ENCODE measurements around the gene WNK2. TPM values are rescaled to one million over a fixed set of nuclear protein-coding genes. Genes with fewer than 3 reads are reported as not detected.
A peak's percentile ranks its signal among the peaks of the same experiment; 100 is the strongest.
"Not testable (repeated sequence)": the region's sequence is repeated elsewhere in the genome, so short reads cannot be mapped to it uniquely, and the experiment has no call there.

The WNK2 gene
- total RNA-seq, 4 donors from 2014 or later: 18.6 to 89.9 (median 40.8) TPM

GRCh38 chr9:93247099-93247865, 63.3 kb downstream of the WNK2 start:
- no peak overlapping the region for H3K4me3 ChIP-seq
- H3K4me1 ChIP-seq: peaks cover 15 to 43% (median 19%) of the 10 kb centered on the region in 4 donors
- H3K9me3 ChIP-seq: no peaks in the 10 kb centered on the region
- TF ChIP-seq POLR2AphosphoS5 (IDR thresholded peaks at IDR 0.05) (no peak), POLR2A (IDR thresholded peaks at IDR 0.05; ENCODE audit: low read depth) (no peak), CTCF (IDR thresholded peaks at IDR 0.05) (no peak), EP300 (IDR thresholded peaks at IDR 0.05) (no peak)
- intact Hi-C loops (cut with DNase I): no loop called here
- H3K27ac ChIP-seq (replicated peaks in 1 of 4): peak overlapping the region in 2 of 4 donors; percentile 35 to 55
- DNase-seq (ENCODE audit: extremely low spot score): no peak
- 94% methylated on average over 26 of the region's 36 CpGs for WGBS
- peaks cover 0 to 18% (median 8%) of the 10 kb centered on the region in 4 donors for H3K36me3 ChIP-seq
- no peaks in the 10 kb centered on the region for H3K27me3 ChIP-seq

DNA sequence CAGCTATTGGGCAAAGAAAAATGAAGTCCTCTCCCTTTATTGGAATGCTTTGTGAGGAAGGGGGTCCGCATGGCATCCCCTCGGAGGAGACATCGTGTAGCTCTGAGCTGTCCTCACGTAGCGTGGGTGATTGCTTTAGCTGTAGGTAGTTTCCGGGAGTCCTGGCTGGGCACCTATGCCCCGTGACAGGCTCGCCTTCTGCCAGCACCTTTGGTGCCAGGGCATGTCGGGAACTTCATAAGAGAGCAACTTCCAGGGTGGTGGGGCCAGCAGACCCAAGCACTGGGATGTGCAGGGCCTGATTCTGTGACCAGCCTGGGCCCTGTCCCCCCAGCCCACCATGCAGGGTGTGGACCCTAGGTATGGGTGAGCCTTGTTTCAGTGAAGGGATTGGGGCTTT, 64.0 kb downstream of the WNK2 start:
- no peaks in the 10 kb centered on the region for H3K9me3 ChIP-seq
- H3K27me3 ChIP-seq: no peaks in the 10 kb centered on the region
- H3K27ac ChIP-seq (replicated peaks in 1 of 4): peak overlapping the region in 2 of 4 donors; percentile 35 to 55
- WGBS: 98% methylated on average over 7 of the region's 9 CpGs
- no peak overlapping the region for H3K4me3 ChIP-seq
- peaks cover 15 to 48% (median 22%) of the 10 kb centered on the region in 4 donors for H3K4me1 ChIP-seq
- TF ChIP-seq CTCF (IDR thresholded peaks at IDR 0.05) (no peak), EP300 (IDR thresholded peaks at IDR 0.05) (no peak), POLR2AphosphoS5 (IDR thresholded peaks at IDR 0.05) (no peak), POLR2A (IDR thresholded peaks at IDR 0.05; ENCODE audit: low read depth) (no peak)
- intact Hi-C loops (cut with DNase I): no loop called here
- peaks cover 0 to 17% (median 6%) of the 10 kb centered on the region in 4 donors for H3K36me3 ChIP-seq
- no peak for DNase-seq (ENCODE audit: extremely low spot score)

GRCh38 chr9:93248386-93249040, 64.6 kb downstream of the WNK2 start:
- no peaks in the 10 kb centered on the region for H3K27me3 ChIP-seq
- peaks cover 15 to 49% (median 22%) of the 10 kb centered on the region in 4 donors for H3K4me1 ChIP-seq
- 48% methylated on average over 3 of the region's 3 CpGs for whole genome bisulfite sequencing
- no peaks in the 10 kb centered on the region for H3K9me3 ChIP-seq
- no peak for TF ChIP-seq EP300 (IDR thresholded peaks at IDR 0.05)
- peak in 1 of 2 donors; percentile 18 for TF ChIP-seq POLR2AphosphoS5 (IDR thresholded peaks at IDR 0.05)
- no peak overlapping the region for H3K4me3 ChIP-seq
- intact Hi-C loops (cut with DNase I): no loop called here
- DNase-seq (ENCODE audit: extremely low spot score): no peak
- peaks cover 0 to 14% (median 6%) of the 10 kb centered on the region in 4 donors for H3K36me3 ChIP-seq
- peak overlapping the region in 2 of 4 donors; percentile 35 to 55 for H3K27ac ChIP-seq (replicated peaks in 1 of 4)

- Histone ChIP-seq H3K27me3 (no peaks in the 10 kb centered on the region), H3K9me3 (no peaks in the 10 kb centered on the region), H3K36me3 (peaks cover 0 to 24% (median 7%) of the 10 kb centered on the region in 4 donors), H3K27ac (replicated peaks in 1 of 4) (no peak overlapping the region), H3K4me3 (no peak overlapping the region), H3K4me1 (peaks cover 11 to 39% (median 19%) of the 10 kb centered on the region in 4 donors)
- no peak for DNase-seq (ENCODE audit: extremely low spot score)
- 95% methylated on average over 4 of the region's 4 CpGs for whole genome bisulfite sequencing
- intact Hi-C loops (cut with DNase I): no loop called here
- no peak for TF ChIP-seq POLR2AphosphoS5 (IDR thresholded peaks at IDR 0.05)
- TF ChIP-seq POLR2A (IDR thresholded peaks at IDR 0.05; ENCODE audit: low read depth): no peak
- TF ChIP-seq CTCF (IDR thresholded peaks at IDR 0.05): no peak
- TF ChIP-seq EP300 (IDR thresholded peaks at IDR 0.05): no peak
Measured at GRCh38 chr9:93250185-93250584, 66.2 kb downstream of the WNK2 start.

- H3K27ac ChIP-seq (replicated peaks in 1 of 4); H3K4me3 ChIP-seq; H3K9me3 ChIP-seq; intact Hi-C loops (cut with DNase I); DNase-seq (ENCODE audit: extremely low spot score); H3K27me3 ChIP-seq: not testable (repeated sequence)
- Histone ChIP-seq H3K4me1 (peaks cover 8 to 28% (median 16%) of the 10 kb centered on the region in 4 donors), H3K36me3 (peaks cover 0 to 27% (median 11%) of the 10 kb centered on the region in 4 donors)
- WGBS: 93% methylated on average over 8 of the region's 8 CpGs
Measured at GRCh38 chr9:93251309-93251708, 67.4 kb downstream of the WNK2 start.

Data from esophagus muscularis mucosa (tissue), 4 donors.